ENCODE measurements around the gene POU2AF1.

The POU2AF1 gene

GRCh38 chr11:111359223-111360149 lies 19.6 kb downstream of the POU2AF1 start:
- Histone ChIP-seq H3K27ac (no peak overlapping the region), H3K9ac (no peak overlapping the region), H3K36me3 (ENCODE audit: control insufficient read depth, insufficient read depth, low read length) (no peaks in the 10 kb centered on the region), H3K27me3 (ENCODE audit: control insufficient read depth, insufficient read depth, low read length) (no peaks in the 10 kb centered on the region), H3K4me1 (no peaks in the 10 kb centered on the region), H3K79me2 (no peaks in the 10 kb centered on the region), H3K4me2 (ENCODE audit: low read length) (no peak overlapping the region), H3K4me3 (ENCODE audit: low read depth, low read length) (no peak overlapping the region), H3K9me3 (ENCODE audit: control insufficient read depth, low read length) (no peaks in the 10 kb centered on the region), H2AFZ (no peak overlapping the region)
- TF ChIP-seq, protein P1, sequence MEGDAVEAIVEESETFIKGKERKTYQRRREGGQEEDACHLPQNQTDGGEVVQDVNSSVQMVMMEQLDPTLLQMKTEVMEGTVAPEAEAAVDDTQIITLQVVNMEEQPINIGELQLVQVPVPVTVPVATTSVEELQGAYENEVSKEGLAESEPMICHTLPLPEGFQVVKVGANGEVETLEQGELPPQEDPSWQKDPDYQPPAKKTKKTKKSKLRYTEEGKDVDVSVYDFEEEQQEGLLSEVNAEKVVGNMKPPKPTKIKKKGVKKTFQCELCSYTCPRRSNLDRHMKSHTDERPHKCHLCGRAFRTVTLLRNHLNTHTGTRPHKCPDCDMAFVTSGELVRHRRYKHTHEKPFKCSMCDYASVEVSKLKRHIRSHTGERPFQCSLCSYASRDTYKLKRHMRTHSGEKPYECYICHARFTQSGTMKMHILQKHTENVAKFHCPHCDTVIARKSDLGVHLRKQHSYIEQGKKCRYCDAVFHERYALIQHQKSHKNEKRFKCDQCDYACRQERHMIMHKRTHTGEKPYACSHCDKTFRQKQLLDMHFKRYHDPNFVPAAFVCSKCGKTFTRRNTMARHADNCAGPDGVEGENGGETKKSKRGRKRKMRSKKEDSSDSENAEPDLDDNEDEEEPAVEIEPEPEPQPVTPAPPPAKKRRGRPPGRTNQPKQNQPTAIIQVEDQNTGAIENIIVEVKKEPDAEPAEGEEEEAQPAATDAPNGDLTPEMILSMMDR (IDR thresholded peaks at IDR 0.05): no peak

DNA sequence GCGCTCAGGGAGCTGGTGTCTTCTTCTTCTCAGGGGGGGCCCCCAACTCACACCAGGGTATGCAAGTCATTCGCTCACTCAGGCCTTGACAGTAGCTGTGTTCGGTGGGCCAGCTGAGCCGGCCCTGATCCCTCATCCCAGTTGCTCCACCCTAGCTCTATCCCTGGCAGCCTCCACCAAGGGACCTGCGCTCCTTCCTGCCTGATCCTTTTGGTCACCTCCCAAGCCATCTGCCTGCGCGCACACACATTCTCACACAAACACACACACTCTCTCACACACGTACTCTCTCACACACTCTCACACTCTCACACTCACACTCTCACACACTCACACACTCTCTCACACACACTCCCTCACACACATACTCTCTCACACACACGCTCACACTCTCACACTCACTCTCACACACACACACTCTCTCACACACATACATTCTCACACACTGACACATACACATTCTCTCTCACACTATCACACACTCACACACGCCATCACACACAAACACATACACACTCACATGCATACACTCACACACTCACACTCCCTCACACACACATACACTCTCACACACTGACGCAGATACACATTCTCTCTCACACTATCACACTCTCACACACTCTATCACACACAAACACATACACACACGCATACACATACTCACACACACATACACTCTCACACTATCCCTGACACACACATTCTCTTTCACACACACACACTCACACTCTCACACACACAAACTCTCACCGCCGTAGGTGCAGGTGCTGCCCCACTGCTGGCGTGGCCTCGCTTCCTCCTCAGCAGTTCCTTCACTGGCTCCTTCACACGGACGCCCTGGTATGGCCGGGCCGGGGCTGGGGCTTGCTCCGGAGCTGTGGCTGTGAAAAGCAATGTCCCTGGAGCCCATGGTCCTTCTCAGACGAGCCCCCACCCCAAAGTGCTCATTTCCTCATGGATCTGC lies 20.8 kb downstream of the POU2AF1 start:
- Histone ChIP-seq H3K79me2 (no peaks in the 10 kb centered on the region), H3K4me3 (ENCODE audit: low read depth, low read length) (no peak overlapping the region), H3K9me3 (ENCODE audit: control insufficient read depth, low read length) (no peaks in the 10 kb centered on the region), H3K4me1 (no peaks in the 10 kb centered on the region), H3K4me2 (ENCODE audit: low read length) (no peak overlapping the region), H2AFZ (no peak overlapping the region), H3K36me3 (ENCODE audit: control insufficient read depth, insufficient read depth, low read length) (no peaks in the 10 kb centered on the region), H3K9ac (no peak overlapping the region), H3K27me3 (ENCODE audit: control insufficient read depth, insufficient read depth, low read length) (no peaks in the 10 kb centered on the region), H3K27ac (no peak overlapping the region)
- TF ChIP-seq, protein P1 (IDR thresholded peaks at IDR 0.05): no peak

GRCh38 chr11:111357150-111358037 lies 21.7 kb downstream of the POU2AF1 start:
- no peak overlapping the region for H3K4me2 ChIP-seq (ENCODE audit: low read length)
- H3K9ac ChIP-seq: no peak overlapping the region
- H3K9me3 ChIP-seq (ENCODE audit: control insufficient read depth, low read length): no peaks in the 10 kb centered on the region
- H3K27ac ChIP-seq: no peak overlapping the region
- no peaks in the 10 kb centered on the region for H3K79me2 ChIP-seq
- no peaks in the 10 kb centered on the region for H3K27me3 ChIP-seq (ENCODE audit: control insufficient read depth, insufficient read depth, low read length)
- no peak overlapping the region for H3K4me3 ChIP-seq (ENCODE audit: low read depth, low read length)
- H3K36me3 ChIP-seq (ENCODE audit: control insufficient read depth, insufficient read depth, low read length): no peaks in the 10 kb centered on the region
- no peak overlapping the region for H2AFZ ChIP-seq
- no peaks in the 10 kb centered on the region for H3K4me1 ChIP-seq
- TF ChIP-seq, protein P1 (IDR thresholded peaks at IDR 0.05): no peak

GRCh38 chr11:111356660-111357048 lies 22.4 kb downstream of the POU2AF1 start:
- TF ChIP-seq, protein P1 (IDR thresholded peaks at IDR 0.05): no peak
- no peaks in the 10 kb centered on the region for H3K9me3 ChIP-seq (ENCODE audit: control insufficient read depth, low read length)
- no peaks in the 10 kb centered on the region for H3K36me3 ChIP-seq (ENCODE audit: control insufficient read depth, insufficient read depth, low read length)
- no peak overlapping the region for H2AFZ ChIP-seq
- no peaks in the 10 kb centered on the region for H3K27me3 ChIP-seq (ENCODE audit: control insufficient read depth, insufficient read depth, low read length)
- H3K9ac ChIP-seq: no peak overlapping the region
- no peak overlapping the region for H3K27ac ChIP-seq
- no peaks in the 10 kb centered on the region for H3K4me1 ChIP-seq
- H3K4me2 ChIP-seq (ENCODE audit: low read length): no peak overlapping the region
- no peak overlapping the region for H3K4me3 ChIP-seq (ENCODE audit: low read depth, low read length)
- H3K79me2 ChIP-seq: no peaks in the 10 kb centered on the region
